ENCODE data around the gene SH3GL3.

Gene SH3GL3

GRCh38 chr15:83462953-83463433 is 15.9 kb downstream of the SH3GL3 start:
- DNase-seq, result no peak

GRCh38 chr15:83470887-83471286 is 23.7 kb downstream of the SH3GL3 start:
- DNase-seq, result no peak

- DNase-seq, result no peak
Measured at GRCh38 chr15:83471307-83471866, 24.2 kb downstream of the SH3GL3 start.

- no peak for DNase-seq
Measured at GRCh38 chr15:83472151-83472550, 25.0 kb downstream of the SH3GL3 start.

- DNase-seq, result no peak
Measured at GRCh38 chr15:83472797-83473196, 25.7 kb downstream of the SH3GL3 start.

GRCh38 chr15:83474578-83474977 is 27.4 kb downstream of the SH3GL3 start:
- DNase-seq, result no peak

- DNase-seq, result no peak
Measured at GRCh38 chr15:83475551-83475950, 28.4 kb downstream of the SH3GL3 start.

DNA sequence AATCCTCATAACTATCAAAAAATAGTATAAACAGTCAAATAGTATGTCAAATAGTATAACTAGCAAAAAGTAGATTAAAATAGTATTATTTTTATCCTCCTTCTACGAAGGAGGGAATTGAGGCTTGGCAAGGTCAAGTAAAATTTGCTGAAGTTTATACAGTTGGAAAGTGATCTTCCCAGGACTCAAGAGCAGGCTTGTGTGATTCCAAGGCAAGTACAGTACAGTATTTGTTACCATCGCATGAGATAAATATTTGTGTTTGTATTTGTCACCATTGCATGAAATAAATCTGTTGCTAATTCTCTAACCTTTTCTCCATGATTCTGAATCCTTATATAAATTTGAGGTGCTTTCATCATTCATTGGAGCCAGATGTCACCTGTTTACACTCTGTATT is 28.9 kb downstream of the SH3GL3 start:
- no peak for DNase-seq

DNA sequence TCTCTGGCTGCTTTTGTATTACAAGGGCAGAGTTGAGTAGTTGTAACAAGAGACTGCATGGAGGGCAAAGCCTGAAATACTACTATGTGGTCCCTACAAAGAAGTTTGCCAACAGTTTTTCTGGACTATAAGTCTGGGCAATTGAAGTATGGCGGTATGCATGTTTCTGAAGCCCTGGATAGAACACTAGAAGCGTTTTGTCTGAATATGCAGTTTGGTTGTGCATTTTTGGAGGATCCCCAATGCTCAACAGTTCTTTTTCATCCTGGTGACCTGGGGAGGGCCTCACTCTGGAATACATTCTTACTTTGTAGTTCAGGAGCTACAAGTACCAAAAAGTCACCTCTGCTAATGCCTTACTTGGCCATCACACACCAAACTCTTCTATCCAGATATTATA is 29.6 kb downstream of the SH3GL3 start:
- DNase-seq, result no peak

GRCh38 chr15:83477172-83477807 is 30.1 kb downstream of the SH3GL3 start:
- DNase-seq, result no peak

GRCh38 chr15:83477808-83478537 is 30.8 kb downstream of the SH3GL3 start:
- no peak for DNase-seq

DNA sequence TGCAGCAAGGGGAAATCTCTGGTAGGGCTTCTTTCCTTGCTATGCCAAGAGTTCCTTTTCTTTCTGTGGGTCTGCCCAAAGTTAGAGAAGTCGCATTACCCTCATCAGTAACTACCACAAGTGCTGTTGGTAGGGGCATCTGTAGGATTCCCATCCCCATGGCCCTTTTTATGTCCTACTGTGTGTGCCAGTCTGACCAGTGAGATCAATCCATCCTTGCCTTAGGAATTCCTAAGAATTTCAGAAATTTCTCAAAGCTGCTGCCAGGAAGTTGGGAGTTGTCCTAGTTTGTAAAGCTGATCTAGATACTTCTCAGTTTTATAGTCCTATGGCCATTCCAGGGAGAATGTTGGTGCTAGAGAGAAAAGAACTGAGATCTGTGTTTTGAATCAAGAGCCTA is 36.5 kb downstream of the SH3GL3 start:
- no peak for DNase-seq

DNA sequence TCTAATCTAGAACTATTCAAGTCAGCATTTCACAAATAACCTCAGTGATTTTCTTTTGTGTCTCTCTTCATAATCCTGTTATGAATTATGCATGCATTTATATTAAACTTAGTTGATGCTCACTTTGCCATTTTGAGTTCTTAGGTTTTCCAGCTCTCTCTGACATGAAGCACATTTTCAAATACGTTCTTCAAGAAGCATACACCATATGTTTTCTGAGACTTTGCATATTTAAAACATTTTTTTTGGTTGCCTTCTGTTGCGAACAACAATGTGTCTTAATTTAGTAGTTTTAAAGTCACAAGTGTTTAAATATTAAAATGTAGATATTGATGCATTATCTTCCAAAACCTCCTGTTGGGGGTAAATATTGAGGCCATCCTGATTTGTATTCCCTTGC is 37.5 kb downstream of the SH3GL3 start:
- DNase-seq, result no peak

- no peak for DNase-seq
Measured at GRCh38 chr15:83486363-83486762, 39.2 kb downstream of the SH3GL3 start.

DNA sequence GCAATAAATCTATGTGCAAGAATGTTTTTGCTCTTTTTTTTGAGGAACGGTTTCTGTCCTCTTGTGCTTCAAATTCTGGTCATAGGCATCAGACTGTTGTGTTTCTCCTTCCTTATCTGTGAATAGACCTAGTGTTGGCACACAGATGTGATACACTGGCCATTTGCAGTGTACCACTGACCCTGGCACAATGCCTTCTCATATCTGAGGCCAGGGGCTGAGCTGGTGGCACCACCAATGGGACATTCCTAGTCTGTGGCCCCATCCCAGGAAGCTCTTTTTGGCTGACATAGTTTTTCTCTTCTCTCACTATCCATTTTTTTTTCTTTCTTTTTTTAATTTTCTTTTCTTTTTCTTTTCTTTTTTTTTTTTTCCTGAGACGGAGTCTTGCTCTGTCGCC is 40.4 kb downstream of the SH3GL3 start:
- no peak for DNase-seq

DNA sequence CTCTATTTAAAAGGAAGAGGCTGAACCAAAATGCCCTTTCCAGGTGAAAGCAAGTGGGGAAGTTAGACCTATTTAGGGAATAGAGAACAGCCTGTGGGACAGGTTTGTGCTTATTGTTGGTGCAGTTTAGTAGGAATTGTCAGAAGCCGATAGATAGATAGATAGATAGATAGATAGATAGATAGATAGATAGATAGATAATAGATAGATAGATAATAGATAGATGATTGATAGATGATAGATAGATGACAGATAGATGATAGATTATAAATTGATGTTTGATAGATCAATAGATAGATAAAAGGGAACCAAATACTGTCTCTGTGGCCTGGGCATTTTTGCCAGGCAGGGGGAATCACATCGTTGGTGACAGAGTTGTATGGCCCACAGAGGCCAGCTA is 42.5 kb downstream of the SH3GL3 start:
- DNase-seq, result no peak

- no peak for DNase-seq
Measured at GRCh38 chr15:83491486-83491885, 44.3 kb downstream of the SH3GL3 start.

GRCh38 chr15:83496766-83497165 is 49.6 kb downstream of the SH3GL3 start:
- no peak for DNase-seq

DNA sequence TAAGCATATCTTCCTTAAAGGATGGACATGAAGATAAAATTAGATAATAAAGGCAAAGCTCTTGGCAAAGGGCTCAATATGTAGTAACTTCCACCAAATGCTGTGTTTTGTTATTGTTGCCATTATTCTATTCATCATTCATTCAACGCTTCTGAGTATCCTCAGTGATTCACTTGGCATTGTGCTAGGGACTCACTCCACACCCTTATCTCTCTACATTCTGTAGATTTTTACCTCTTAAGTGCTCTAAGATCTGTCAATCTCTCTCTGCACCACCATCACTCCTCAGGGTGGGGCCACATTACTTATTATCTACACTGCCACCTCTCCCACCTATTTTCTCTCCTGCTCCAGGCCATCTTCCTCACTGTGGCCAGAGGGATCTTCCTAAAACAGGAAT is 51.2 kb downstream of the SH3GL3 start:
- DNase-seq, result no peak

GRCh38 chr15:83498801-83499200 is 51.7 kb downstream of the SH3GL3 start:
- no peak for DNase-seq

DNA sequence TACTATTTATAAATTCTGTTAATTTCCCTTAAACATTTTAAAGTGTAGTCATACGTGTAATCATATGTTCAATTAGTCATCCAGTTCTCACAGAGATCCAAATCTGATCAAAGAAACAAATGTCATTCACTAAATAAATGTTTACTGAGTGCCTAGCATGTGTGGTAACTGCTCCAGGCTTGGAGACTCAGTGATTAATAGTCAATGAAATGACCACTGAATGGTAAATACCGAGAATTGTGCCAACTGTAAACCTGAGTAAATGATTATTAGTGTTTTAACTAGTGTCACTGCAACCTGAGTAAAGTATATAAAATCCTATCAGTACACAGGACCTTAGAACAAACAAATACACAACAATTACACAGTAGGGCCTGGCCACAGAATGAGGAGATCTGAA is 52.3 kb downstream of the SH3GL3 start:
- DNase-seq, result no peak

- DNase-seq, result no peak
Measured at GRCh38 chr15:83503595-83504364, 56.6 kb downstream of the SH3GL3 start.

- no peak for DNase-seq
Measured at GRCh38 chr15:83504365-83504764, 57.2 kb downstream of the SH3GL3 start.

GRCh38 chr15:83510001-83510400 is 62.9 kb downstream of the SH3GL3 start:
- no peak for DNase-seq

Measured in KG1 (cell line).